Lower leg skin (tissue), 3 donors: ENCODE data around the gene ARHGEF6.

ENCODE experiments used
- CTCF ChIP-seq, 3 donors: fragments of 450-650 bp; IDR thresholded peaks; one replicate each; pipeline ENCODE4 v1.5.1; 2016; ENCODE audit warnings: antibody characterized with exemption in 3 of 3, mild to moderate bottlenecking in 3 of 3, moderate library complexity in 2 of 3
- POLR2A ChIP-seq, 2 donors: fragments of 450-650 bp; IDR thresholded peaks; one replicate each; pipeline ENCODE4 v1.6.1; 2016 to 2017; ENCODE audit warnings: antibody characterized with exemption in 2 of 2, mild to moderate bottlenecking in 1 of 2, moderate library complexity in 1 of 2

- TF ChIP-seq CTCF (IDR thresholded peaks at IDR 0.05) (no peak), POLR2A (IDR thresholded peaks at IDR 0.05) (no peak)
Measured at GRCh38 chrX:136806891-136807410, 26.2 kb upstream of the ARHGEF6 start.
